H1 (cell line): ENCODE measurements around the gene SLC16A6. TPM values are rescaled to one million over a fixed set of nuclear protein-coding genes. Genes with fewer than 3 reads are reported as not detected.
"Not testable (repeated sequence)": the region's sequence is repeated elsewhere in the genome, so short reads cannot be mapped to it uniquely, and the experiment has no call there.

Experiments
- CTCF ChIA-PET: fragments of 300-600 bp; sonication (Branson Sonifier 250); formaldehyde crosslinking; loops from one replicate; lab custom pipeline; 2021; ENCODE audit not compliant: partially characterized antibody; lab: Charles Lee
- POLR2A ChIA-PET: fragments of 300-600 bp; sonication (Branson Sonifier 250); formaldehyde crosslinking; loops from one replicate; lab custom pipeline; 2021; ENCODE audit warnings: inconsistent platforms; ENCODE audit not compliant: partially characterized antibody; lab: Charles Lee
- DNase-seq, 2 experiments: peaks; one replicate each; pipeline versions ENCODE4 v3.0.0 to v3.0.0-alpha.2; 2010 to 2022; ENCODE audit warnings: low spot score in 2 of 2, low read depth in 1 of 2, mixed read lengths in 1 of 2
- FAIRE-seq: peaks from 2 replicates; lab custom pipeline; 2011; peaks lifted over from hg19 to GRCh38; lab: Jason Lieb, UNC
- H2AFZ ChIP-seq: 2 replicates; pipeline ENCODE4 v1.8.1; 2012; ENCODE audit warnings: low read length, inconsistent platforms
- H2AK5ac ChIP-seq: 2 replicates; pipeline ENCODE4 v1.6.1; 2013; ENCODE audit warnings: low read depth, low read length
- H2BK120ac ChIP-seq: replicated peaks from 2 replicates; pipeline ENCODE3; 2013; ENCODE audit warnings: low read depth, low read length, inconsistent platforms
- H2BK12ac ChIP-seq: 2 replicates; pipeline ENCODE4 v1.6.1; 2013; ENCODE audit warnings: low read depth, low read length
- H2BK15ac ChIP-seq: 2 replicates; pipeline ENCODE4 v1.6.1; 2013; ENCODE audit warnings: low read length
- H2BK20ac ChIP-seq: 2 replicates; pipeline ENCODE4 v1.6.1; 2013; ENCODE audit warnings: low read length
- H2BK5ac ChIP-seq: 2 replicates; pipeline ENCODE4 v1.6.1; 2013; ENCODE audit warnings: low read depth, low read length
- H3K14ac ChIP-seq: 2 replicates; pipeline ENCODE4 v1.6.1; 2013; ENCODE audit warnings: inconsistent platforms; ENCODE audit not compliant: insufficient read length
- H3K18ac ChIP-seq: 2 replicates; pipeline ENCODE4 v1.6.1; 2013; ENCODE audit warnings: low read length; ENCODE audit errors: extremely low read depth
- H3K23ac ChIP-seq: 2 replicates; pipeline ENCODE4 v1.6.1; 2013; ENCODE audit warnings: inconsistent platforms; ENCODE audit not compliant: insufficient read length
- H3K23me2 ChIP-seq: 2 replicates; pipeline ENCODE4 v1.6.1; 2013; ENCODE audit warnings: low read depth, low read length
- H3K27ac ChIP-seq: 2 replicates; pipeline ENCODE4 v1.6.1; 2011; ENCODE audit warnings: low read depth, low read length, inconsistent platforms
- H3K27me3 ChIP-seq, 4 experiments: replicated peaks in 1 of 4; 1 replicate in 1 of 4; 2 replicates in 3 of 4; pipeline versions ENCODE4 v1.6.1 to v1.8.1; 2011 to 2013; ENCODE audit warnings: low read length in 3 of 4, mild to moderate bottlenecking in 3 of 4, inconsistent platforms in 2 of 4, mixed read lengths in 2 of 4, moderate library complexity in 1 of 4; ENCODE audit not compliant: control insufficient read depth in 3 of 4, insufficient read depth in 3 of 4; ENCODE audit errors: extremely low read depth in 1 of 4
- H3K36me3 ChIP-seq, 4 experiments: 2 replicates each; pipeline versions ENCODE4 v1.6.1 to v1.8.1; 2011 to 2013; ENCODE audit warnings: mild to moderate bottlenecking in 4 of 4, low read length in 3 of 4, moderate library complexity in 2 of 4, control low read depth in 1 of 4, inconsistent platforms in 1 of 4; ENCODE audit not compliant: insufficient read depth in 4 of 4, control insufficient read depth in 2 of 4
- H3K4ac ChIP-seq: replicated peaks from 2 replicates; pipeline ENCODE3; 2013; ENCODE audit warnings: low read length, low read depth, mixed read lengths, inconsistent platforms; ENCODE audit not compliant: insufficient read length
- H3K4me1 ChIP-seq, 4 experiments: replicated peaks in 1 of 4; 1 replicate in 1 of 4; 2 replicates in 3 of 4; pipeline versions ENCODE4 v1.6.1 to v1.8.1; 2011 to 2013; ENCODE audit warnings: low read length in 3 of 4, inconsistent platforms in 2 of 4, mixed read lengths in 1 of 4; ENCODE audit not compliant: insufficient read depth in 4 of 4, control insufficient read depth in 3 of 4
- H3K4me2 ChIP-seq, 2 experiments: 2 replicates each; pipeline versions ENCODE4 v1.6.1 to v1.8.1; 2011 to 2013; ENCODE audit warnings: low read depth in 2 of 2, low read length in 2 of 2, control low read depth in 1 of 2, inconsistent platforms in 1 of 2, mild to moderate bottlenecking in 1 of 2; ENCODE audit not compliant: insufficient read depth in 1 of 2
- H3K4me3 ChIP-seq, 4 experiments: fragments of 200-600, 300-600 bp in 1 of 4; sonication (generic), shearing (Covaris generic), sonication (Bioruptor Twin) in 1 of 4; 2 replicates each; pipeline versions ENCODE4 v1.5.1 to v1.8.1; 2011 to 2016; ENCODE audit warnings: low read length in 4 of 4, low read depth in 3 of 4, control low read depth in 2 of 4, inconsistent platforms in 2 of 4, mild to moderate bottlenecking in 2 of 4, mixed read lengths in 1 of 4, moderate library complexity in 1 of 4; ENCODE audit not compliant: insufficient read depth in 2 of 4; ENCODE audit errors: extremely low read depth in 1 of 4
- H3K56ac ChIP-seq: replicated peaks from 2 replicates; pipeline ENCODE3; 2013; ENCODE audit warnings: low read depth, mild to moderate bottlenecking, mixed read lengths, low read length, inconsistent platforms; ENCODE audit not compliant: insufficient read length
- H3K79me1 ChIP-seq: 2 replicates; pipeline ENCODE4 v1.6.1; 2013; ENCODE audit warnings: low read depth, low read length, control low read depth
- H3K79me2 ChIP-seq, 2 experiments: 2 replicates each; pipeline versions ENCODE4 v1.6.1 to v1.8.1; 2012 to 2013; ENCODE audit warnings: low read length in 2 of 2, mild to moderate bottlenecking in 2 of 2, inconsistent platforms in 1 of 2; ENCODE audit not compliant: insufficient read depth in 2 of 2, control insufficient read depth in 1 of 2
- H3K9ac ChIP-seq, 4 experiments: replicated peaks in 1 of 4; 1 replicate in 1 of 4; 2 replicates in 3 of 4; pipeline versions ENCODE4 v1.6.1 to v1.8.1; 2011 to 2013; ENCODE audit warnings: low read depth in 3 of 4, low read length in 3 of 4, control low read depth in 2 of 4, mild to moderate bottlenecking in 2 of 4, moderate library complexity in 2 of 4, inconsistent platforms in 1 of 4; ENCODE audit errors: extremely low read depth in 1 of 4
- H3K9me3 ChIP-seq, 2 experiments: 2 replicates each; pipeline versions ENCODE4 v1.6.1 to v1.8.1; 2012 to 2013; ENCODE audit warnings: mild to moderate bottlenecking in 2 of 2, moderate library complexity in 2 of 2, control low read depth in 1 of 2, inconsistent platforms in 1 of 2, low read depth in 1 of 2, low read length in 1 of 2, mixed read lengths in 1 of 2; ENCODE audit not compliant: insufficient read depth in 2 of 2
- H4K20me1 ChIP-seq, 2 experiments: replicated peaks in 1 of 2; 2 replicates each; pipeline versions ENCODE3 to v1.8.1; 2011 to 2013; ENCODE audit warnings: inconsistent platforms in 2 of 2, low read length in 2 of 2, mild to moderate bottlenecking in 1 of 2; ENCODE audit not compliant: insufficient read depth in 2 of 2, control insufficient read depth in 1 of 2
- H4K5ac ChIP-seq: 2 replicates; pipeline ENCODE4 v1.6.1; 2013; ENCODE audit warnings: low read length, low read depth, mixed read lengths, inconsistent platforms; ENCODE audit not compliant: insufficient read length
- H4K8ac ChIP-seq: 2 replicates; pipeline ENCODE4 v1.8.0; 2013; ENCODE audit warnings: mild to moderate bottlenecking, moderate library complexity, low read length, inconsistent platforms; ENCODE audit not compliant: insufficient read depth; ENCODE audit errors: extremely low read depth
- H4K91ac ChIP-seq: replicated peaks from 2 replicates; pipeline ENCODE3; 2013; ENCODE audit warnings: low read length, mixed read lengths, inconsistent platforms; ENCODE audit not compliant: insufficient read length
- GTF2F1 ChIP-seq: IDR thresholded peaks from 2 replicates; pipeline ENCODE4 v1.6.1; 2012; ENCODE audit warnings: low read depth, low read length, improper control_type of control experiment, borderline replicate concordance
- POLR2A ChIP-seq, 2 experiments: IDR thresholded peaks; 1 replicate in 1 of 2; 2 replicates in 1 of 2; pipeline ENCODE4 v1.6.1; 2011; ENCODE audit warnings: low read depth in 2 of 2, low read length in 2 of 2, mild to moderate bottlenecking in 2 of 2; ENCODE audit errors: control extremely low read depth in 1 of 2
- POLR2AphosphoS5 ChIP-seq: IDR thresholded peaks from 2 replicates; pipeline ENCODE4 v1.6.1; 2011; ENCODE audit warnings: low read depth, low read length
- RNF2 ChIP-seq: fragments of 200-900, 300-1000 bp; sonication (generic); IDR thresholded peaks from 2 replicates; pipeline ENCODE4 v1.7.1; 2016; ENCODE audit warnings: borderline replicate concordance, low read depth, mild to moderate bottlenecking, antibody characterized with exemption, low read length; ENCODE audit not compliant: poor library complexity, severe bottlenecking; ENCODE audit errors: missing control alignments
- SIX5 ChIP-seq: IDR thresholded peaks from 2 replicates; pipeline ENCODE4 v1.6.1; 2011; ENCODE audit warnings: mild to moderate bottlenecking, low read depth, low read length
- TBP ChIP-seq: IDR thresholded peaks from 2 replicates; pipeline ENCODE4 v1.6.1; 2011; ENCODE audit warnings: low read depth, low read length, improper control_type of control experiment
- USF2 ChIP-seq: IDR thresholded peaks from 2 replicates; pipeline ENCODE4 v1.6.1; 2011; ENCODE audit warnings: low read length, improper control_type of control experiment
- WGBS, 2 experiments: shearing (Covaris generic) in 1 of 2; methylation state at CpG; one replicate each; pipeline versions ENCODE4 v1.1.6 to v1.1.7; 2013 to 2015; ENCODE audit warnings: low lambda C conversion rate in 2 of 2, mixed read lengths in 2 of 2, inconsistent platforms in 1 of 2, low coverage in 1 of 2, missing lambda C conversion rate in 1 of 2; ENCODE audit not compliant: insufficient replicate concordance in 2 of 2, insufficient coverage in 1 of 2, insufficient read length in 1 of 2; ENCODE audit errors: extremely low coverage in 1 of 2, missing lambda C conversion rate in 1 of 2; 5-methylcytosine and 5-hydroxymethylcytosine counted together
- polyA plus RNA-seq, 7 experiments: library from polyadenylated mRNA; depleted of rRNA in 3 of 7; stranded (reverse) in 5 of 7; unstranded in 2 of 7; fragments of >200 nt in 5 of 7; fragments of 200-250 nt in 2 of 7; gene quantifications; 1 replicate in 5 of 7; 2 replicates in 1 of 7; 4 replicates in 1 of 7; pipeline versions ENCODE4 v1.2.1 to v1.2.3, GENCODE V29; 2011 to 2013; ENCODE audit warnings: missing spikeins in 2 of 7, mixed read lengths in 2 of 7
- total RNA-seq: library from RNA; stranded (reverse); fragmentation: NEBNext Ultra II Directional; extraction: Animal tissue kit (Norgen Biotek cat#: 25700); gene quantifications from 2 replicates; pipeline ENCODE4 v1.2.1, GENCODE V29; 2021

Gene SLC16A6
- total and polyA plus RNA-seq, 2 of the 8 experiments (the other 6 are each of a cell fraction or from before 2014, with no cell fraction given), result 0.17 to 0.22 TPM

DNA sequence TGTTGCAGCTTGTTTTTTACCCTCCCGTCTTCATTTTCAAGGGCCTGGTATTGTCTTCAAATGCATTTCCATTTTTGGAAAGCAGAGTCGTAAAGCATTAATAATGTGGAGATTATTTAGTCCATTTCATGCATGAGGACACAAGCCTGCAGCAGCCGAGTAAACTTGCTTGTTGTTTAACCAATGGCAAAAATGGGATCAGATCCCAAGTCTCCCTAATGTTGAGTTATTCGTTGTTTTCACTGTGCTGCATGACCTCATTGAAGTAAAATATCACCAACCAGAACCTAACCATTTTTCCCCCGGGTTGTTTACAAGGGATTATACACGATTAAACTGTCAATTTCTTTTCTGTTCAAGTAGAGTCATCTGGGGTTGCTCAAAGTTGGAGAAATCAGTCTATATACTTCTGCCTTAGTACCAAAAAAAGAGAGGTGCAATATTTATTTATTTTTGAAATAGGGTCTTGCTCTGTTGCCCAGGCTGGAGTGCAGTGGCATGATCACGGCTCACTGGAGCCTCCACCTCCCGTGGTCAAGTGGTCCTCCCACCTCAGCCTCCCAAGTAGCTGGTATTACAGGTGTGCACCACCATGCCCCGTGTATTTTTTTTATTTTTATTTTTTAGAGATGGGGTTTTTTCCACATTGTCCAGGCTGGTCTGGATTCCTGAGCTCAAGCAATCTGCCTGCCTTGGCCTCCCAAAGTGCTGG lies 30.7 kb downstream of the SLC16A6 start (continued):
- TF ChIP-seq GTF2F1 (no peak), RNF2 (no peak), POLR2AphosphoS5 (no peak), USF2 (no peak), SIX5 (no peak), POLR2A (IDR thresholded peaks at IDR 0.05; ENCODE audit: control extremely low read depth in 1 of 2, low read depth in 2 of 2, low read length in 2 of 2) (no peak), TBP (no peak)

GRCh38 chr17:68259648-68259951 lies 31.3 kb downstream of the SLC16A6 start:
- H3K79me1 ChIP-seq, DNase-seq, H3K9ac ChIP-seq, H3K4me1 ChIP-seq, H2BK15ac ChIP-seq, H4K5ac ChIP-seq, POLR2A ChIA-PET, H3K23me2 ChIP-seq, H3K18ac ChIP-seq, H3K27ac ChIP-seq, H3K9me3 ChIP-seq, H4K8ac ChIP-seq, H2BK12ac ChIP-seq, H3K14ac ChIP-seq, H3K56ac ChIP-seq, H3K79me2 ChIP-seq, H4K20me1 ChIP-seq, H2AFZ ChIP-seq, H3K27me3 ChIP-seq, H3K23ac ChIP-seq, H2AK5ac ChIP-seq, H2BK5ac ChIP-seq, H2BK20ac ChIP-seq, H4K91ac ChIP-seq, H3K4me2 ChIP-seq, H2BK120ac ChIP-seq, H3K4ac ChIP-seq: not testable (repeated sequence)
- Histone ChIP-seq H3K36me3 (peaks cover 0 to 17% (median 1%) of the 10 kb centered on the region in 4 experiments; a peak in 3 of 8 replicates), H3K4me3 (peak overlapping the region in 2 of 4 experiments; percentile 10 to 50; a peak in 2 of 8 replicates)
- WGBS, 2 experiments, result 81% methylated on average over 3 of the region's 3 CpGs; no CpG with 5 or more reads in 1 of the 2 experiments
- CTCF ChIA-PET, result interaction anchor here (0.7 to 9.2 kb wide), 4 partner anchors 140 to 1316 kb away, joined by 3 to 98 read pairs (median 52); no protein-coding TSS in a partner anchor
- FAIRE-seq, result peak; percentile 48
